GM19395 (cell line): ENCODE results near the gene TEX29.

Source experiments
- ATAC-seq: cut with Tn5 transposase; IDR thresholded peaks from one replicate; pipeline ENCODE4 v1.9.1; 2021; ENCODE audit warnings: mild to moderate bottlenecking, moderate library complexity; ENCODE audit not compliant: unreplicated experiment

TEX29 gene

GRCh38 chr13:111319998-111320911 is at the start of gene TEX29:
TEX29 (plus strand) TSS chr13:111320642; CDS start chr13:111320891, 249 bp downstream.
- ATAC-seq = no peak

DNA sequence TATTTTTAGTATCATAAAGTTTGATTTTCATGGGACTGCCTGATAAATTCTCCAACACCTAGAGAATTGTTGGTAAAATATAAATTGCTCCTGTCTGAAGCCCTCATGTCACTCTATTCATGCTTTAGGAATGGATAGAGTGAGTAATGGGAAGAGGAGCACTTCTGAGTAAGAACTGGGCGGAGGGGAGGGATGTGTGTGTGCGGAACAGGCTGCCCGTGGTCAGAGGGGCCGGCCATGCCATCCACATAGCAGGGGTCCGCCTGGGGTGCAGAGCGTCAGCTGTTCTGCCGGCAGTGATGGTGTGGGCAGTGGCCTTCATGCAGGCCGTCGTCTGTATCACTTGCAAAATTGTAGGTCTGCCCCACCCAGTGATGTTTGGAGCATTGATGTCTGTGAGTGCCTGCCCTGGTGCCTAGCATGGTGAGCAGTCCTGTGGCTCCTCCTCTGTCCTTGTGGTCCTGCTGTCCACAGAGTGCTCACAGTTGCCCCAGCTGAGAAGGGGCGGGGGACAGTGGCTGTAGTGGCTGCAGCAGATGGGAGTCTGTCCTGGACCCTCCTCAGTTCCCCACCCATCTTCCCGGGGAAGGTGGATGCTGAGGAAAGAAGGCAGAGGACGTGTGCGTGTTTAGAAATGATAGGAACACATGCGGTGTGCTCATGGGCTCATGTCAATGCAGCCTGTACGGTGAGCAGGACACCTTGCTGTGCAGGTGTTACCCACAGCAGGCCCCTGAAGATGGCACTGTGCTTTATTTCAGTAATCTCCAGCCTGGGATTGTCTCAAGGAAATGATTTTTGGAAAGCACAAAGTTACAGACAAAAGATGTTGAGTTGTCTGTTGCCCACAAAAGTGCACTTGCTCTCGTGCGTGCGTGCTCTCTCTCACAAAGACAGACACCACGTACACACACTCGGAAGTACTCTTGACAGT is 49.4 kb upstream of the TEX29 start:
- ATAC-seq = no peak

DNA sequence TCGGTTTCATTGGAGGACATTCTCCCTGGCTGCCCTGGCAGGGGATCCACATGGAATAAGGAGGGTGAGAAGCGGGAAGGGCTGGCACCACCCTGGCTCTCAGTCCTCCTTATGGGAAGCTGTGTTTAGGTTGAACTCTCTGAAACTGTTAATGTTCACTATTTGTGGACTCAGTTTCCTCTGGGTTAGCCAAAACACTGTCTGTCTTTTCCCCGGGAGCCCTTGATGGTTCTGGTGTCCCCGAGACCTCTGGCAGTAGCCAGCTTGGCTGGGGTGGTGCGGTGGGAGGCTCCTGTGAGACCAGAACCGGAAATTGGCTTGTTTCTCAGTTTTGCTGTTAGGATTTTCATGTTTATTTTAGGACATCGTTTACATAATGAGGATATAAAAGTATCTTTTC is 48.3 kb upstream of the TEX29 start:
- ATAC-seq = no peak

- no peak for ATAC-seq
These were observed 45.1 kb upstream of the TEX29 start for GRCh38 chr13:111275382-111275781.

- ATAC-seq = no peak
These were observed 44.3 kb upstream of the TEX29 start for GRCh38 chr13:111275995-111276618.

- no peak for ATAC-seq
These were observed 42.2 kb upstream of the TEX29 start for GRCh38 chr13:111278258-111278657.

GRCh38 chr13:111278743-111279652 is 41.4 kb upstream of the TEX29 start:
- ATAC-seq = no peak

DNA sequence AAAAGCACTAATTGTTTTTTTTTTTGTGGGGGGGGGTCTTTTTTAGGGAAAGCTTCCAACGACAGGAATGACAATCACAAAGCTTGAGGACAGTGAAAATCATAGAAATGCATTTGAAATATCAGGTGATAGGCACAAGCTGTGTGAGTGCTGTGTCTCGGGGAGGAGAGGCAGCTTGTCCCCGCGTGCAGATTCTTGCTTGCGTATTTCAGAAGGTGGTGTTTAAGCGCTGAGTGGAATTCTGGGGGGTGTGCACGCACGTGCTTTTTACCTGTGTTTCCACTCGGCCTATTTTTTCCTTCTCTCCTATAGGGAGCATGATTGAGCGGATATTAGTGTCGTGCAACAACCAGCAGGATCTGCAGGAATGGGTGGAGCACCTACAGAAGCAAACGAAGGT is 40.2 kb upstream of the TEX29 start:
- no peak for ATAC-seq

GRCh38 chr13:111280681-111281585 is 39.5 kb upstream of the TEX29 start:
- ATAC-seq = no peak

- ATAC-seq = no peak
These were observed 38.6 kb upstream of the TEX29 start for GRCh38 chr13:111281751-111282311.

DNA sequence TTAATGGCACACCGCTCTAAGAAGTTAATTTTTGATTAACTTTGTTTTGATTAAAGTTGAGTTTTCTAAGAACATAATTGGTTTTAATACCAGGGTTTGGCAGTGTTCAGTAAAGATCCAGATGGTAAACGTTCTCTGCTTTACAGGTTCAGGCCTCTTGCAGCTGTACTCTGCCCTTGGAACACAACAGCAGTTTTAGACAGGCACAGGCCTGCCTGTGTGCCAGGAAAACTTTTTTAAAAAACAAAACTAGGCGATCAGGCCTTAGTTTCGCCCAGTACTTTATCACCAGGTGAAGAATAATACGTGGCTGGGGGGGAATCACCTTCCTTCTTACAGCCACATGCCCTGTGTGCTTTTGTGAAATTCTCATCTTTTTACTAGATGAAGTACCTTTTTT is 38.0 kb upstream of the TEX29 start:
- ATAC-seq = no peak

GRCh38 chr13:111282997-111283396 is 37.4 kb upstream of the TEX29 start:
- no peak for ATAC-seq

- no peak for ATAC-seq
These were observed 37.0 kb upstream of the TEX29 start for GRCh38 chr13:111283457-111283856.

DNA sequence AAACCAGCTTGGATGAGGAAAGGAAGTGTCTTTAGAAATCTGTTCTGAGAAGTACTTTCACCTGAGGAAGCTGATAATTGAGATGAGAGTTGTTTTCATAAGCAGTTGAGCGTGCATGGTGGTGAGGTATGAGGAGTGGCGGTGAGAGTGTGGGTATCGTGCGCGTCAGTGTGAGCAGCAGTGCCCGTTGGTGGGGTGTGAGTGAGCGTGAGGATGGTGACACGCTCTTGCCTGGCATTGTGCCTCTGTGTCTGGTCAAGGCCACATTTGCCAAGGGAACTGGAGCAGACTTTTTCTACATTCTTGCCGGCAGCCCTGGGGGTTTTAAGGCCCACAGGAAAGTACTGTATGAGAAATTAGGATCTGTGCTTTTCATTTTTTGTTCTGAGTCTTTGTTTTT is 36.5 kb upstream of the TEX29 start:
- no peak for ATAC-seq

DNA sequence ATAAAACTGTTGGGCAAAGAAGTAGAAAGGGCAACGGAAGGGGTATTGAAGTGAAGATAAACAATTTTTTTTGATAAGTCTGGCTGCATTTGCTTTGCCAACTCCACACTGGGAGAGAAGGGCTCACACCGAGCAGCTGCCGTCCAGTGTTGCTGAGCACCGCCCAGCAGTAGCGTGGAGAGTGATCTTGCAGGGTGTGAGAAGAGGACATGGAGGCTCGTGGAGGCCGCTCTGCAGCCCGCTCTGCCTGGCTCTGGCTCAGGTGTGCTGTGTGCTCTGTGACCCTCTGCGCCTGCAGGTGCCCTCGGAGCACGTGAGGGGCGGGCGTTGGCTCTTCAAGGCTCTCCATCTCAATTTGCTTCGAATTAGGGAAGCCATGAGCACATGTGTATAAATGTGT is 35.9 kb upstream of the TEX29 start:
- no peak for ATAC-seq

DNA sequence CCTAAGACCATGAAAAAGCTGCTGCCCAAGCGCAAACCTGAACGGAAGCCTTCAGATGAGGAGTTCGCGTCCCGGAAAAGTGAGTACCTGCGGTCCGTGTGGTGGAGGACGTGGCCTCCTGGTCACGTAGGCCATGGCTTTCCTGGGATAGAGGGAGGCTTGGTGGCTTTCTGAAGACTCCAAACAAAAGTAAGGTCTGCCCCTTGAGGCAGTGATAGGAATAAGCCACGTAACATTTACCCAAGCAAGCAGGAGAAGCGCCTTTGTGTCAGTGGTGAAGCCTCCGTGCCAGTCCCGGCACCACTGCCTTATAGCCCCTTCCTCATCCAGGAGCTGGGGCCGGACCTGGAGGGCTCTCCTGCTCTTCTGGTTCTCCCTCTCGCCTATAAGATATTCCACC is 34.3 kb upstream of the TEX29 start:
- ATAC-seq = no peak

DNA sequence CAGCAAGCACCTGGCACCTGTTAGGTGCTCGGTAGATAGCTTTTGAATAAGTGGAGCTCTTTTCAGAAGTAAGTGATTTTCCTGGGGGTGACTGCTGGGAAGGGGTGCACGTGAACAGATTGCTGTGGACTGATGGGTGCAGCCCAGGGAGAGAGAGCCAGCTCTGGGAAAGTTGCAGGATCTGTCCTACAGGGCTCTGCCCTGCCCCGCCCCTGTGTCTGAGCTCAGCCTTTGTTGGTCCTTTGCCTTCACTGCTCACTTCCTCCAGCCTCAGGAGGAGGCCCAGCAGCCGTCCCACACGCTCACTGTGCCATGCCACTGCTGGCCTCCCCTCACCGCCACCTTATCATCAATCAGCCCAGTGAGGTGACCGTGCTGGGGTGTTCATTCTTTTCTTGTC is 33.7 kb upstream of the TEX29 start:
- ATAC-seq = no peak

DNA sequence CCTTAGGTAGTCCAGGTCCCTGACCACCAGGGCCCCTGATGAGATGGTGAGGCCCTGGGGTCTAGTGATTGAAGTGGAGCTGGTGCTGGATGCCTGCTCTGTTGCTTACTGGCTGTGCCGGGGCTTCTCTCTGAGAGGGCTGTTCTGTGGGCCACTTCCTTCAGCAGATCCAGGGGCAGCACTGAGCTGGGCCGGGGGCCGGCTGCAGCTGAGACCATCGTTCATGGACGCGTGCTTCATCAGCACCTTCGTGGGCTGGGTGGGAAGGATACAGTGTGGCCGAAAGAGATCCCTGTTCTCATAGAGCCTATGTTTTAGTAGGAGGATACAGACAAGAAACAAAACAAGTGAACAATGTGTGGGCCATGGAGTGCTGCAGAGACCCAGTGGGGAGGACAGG is 33.2 kb upstream of the TEX29 start:
- no peak for ATAC-seq

GRCh38 chr13:111288276-111288675 is 32.2 kb upstream of the TEX29 start:
- no peak for ATAC-seq
